Measurements from ENCODE around the gene TRIM2.

Gene TRIM2

DNA sequence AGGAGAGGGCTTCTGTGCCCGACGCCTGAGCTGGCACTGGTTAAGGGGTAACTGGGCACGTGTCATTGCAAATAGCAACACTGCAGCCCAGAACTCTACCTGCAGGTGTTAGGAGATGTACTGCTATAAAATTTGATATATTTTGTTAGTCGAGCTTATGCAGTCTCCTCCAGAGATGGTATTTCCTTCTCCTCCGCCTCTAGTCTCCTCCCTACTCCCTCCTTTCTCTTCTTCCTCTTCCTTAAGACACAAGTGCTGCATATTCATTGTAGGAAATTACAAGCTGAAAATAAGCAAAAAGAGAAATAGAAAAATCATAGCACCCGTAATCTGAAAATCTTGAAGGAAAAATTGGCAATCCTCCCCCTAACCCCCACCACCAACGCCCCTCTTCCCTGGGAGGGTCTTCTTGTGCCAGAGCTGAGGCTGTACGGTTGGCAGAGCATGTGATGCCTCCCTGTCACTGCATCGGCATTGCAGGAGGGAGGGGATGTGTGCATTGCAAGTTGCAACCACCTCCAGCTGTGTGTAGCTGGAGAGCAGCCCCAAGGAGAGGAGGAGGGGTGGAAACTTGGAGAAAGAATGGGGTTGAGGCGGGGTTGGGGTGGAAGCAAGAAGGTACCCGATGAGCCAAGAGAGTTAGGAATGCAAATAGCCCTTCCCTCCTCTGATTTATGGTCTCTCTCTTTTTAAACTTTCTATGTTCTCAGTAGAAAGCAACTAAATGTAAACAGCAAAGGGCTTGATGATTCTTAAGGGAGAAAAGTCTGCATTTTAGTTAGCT, 92.0 kb downstream of the TRIM2 start:
- no peak overlapping the region for H3K27ac ChIP-seq
- H3K36me3 ChIP-seq (ENCODE audit: insufficient read depth) = no peaks in the 10 kb centered on the region
- H3K4me2 ChIP-seq = no peak overlapping the region
- no peaks in the 10 kb centered on the region for H3K79me2 ChIP-seq (ENCODE audit: insufficient read depth, low read depth)
- no peaks in the 10 kb centered on the region for H4K20me1 ChIP-seq (ENCODE audit: insufficient read depth)
- H3K27me3 ChIP-seq (ENCODE audit: insufficient read depth, low read depth) = no peaks in the 10 kb centered on the region
- H3K4me1 ChIP-seq (ENCODE audit: low read depth, poor library complexity, severe bottlenecking) = no peaks in the 10 kb centered on the region
- no peak overlapping the region for H3K9ac ChIP-seq
- no peak overlapping the region for H2AFZ ChIP-seq (ENCODE audit: low read depth)
- H3K4me3 ChIP-seq (IDR thresholded peaks at IDR 0.05; ENCODE audit: insufficient read depth, low read depth, low read length) = no peak overlapping the region
- TF ChIP-seq, protein P1, sequence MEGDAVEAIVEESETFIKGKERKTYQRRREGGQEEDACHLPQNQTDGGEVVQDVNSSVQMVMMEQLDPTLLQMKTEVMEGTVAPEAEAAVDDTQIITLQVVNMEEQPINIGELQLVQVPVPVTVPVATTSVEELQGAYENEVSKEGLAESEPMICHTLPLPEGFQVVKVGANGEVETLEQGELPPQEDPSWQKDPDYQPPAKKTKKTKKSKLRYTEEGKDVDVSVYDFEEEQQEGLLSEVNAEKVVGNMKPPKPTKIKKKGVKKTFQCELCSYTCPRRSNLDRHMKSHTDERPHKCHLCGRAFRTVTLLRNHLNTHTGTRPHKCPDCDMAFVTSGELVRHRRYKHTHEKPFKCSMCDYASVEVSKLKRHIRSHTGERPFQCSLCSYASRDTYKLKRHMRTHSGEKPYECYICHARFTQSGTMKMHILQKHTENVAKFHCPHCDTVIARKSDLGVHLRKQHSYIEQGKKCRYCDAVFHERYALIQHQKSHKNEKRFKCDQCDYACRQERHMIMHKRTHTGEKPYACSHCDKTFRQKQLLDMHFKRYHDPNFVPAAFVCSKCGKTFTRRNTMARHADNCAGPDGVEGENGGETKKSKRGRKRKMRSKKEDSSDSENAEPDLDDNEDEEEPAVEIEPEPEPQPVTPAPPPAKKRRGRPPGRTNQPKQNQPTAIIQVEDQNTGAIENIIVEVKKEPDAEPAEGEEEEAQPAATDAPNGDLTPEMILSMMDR (conservative IDR thresholded peaks at IDR 0.05; ENCODE audit: low read depth, low read length) = no peak

DNA sequence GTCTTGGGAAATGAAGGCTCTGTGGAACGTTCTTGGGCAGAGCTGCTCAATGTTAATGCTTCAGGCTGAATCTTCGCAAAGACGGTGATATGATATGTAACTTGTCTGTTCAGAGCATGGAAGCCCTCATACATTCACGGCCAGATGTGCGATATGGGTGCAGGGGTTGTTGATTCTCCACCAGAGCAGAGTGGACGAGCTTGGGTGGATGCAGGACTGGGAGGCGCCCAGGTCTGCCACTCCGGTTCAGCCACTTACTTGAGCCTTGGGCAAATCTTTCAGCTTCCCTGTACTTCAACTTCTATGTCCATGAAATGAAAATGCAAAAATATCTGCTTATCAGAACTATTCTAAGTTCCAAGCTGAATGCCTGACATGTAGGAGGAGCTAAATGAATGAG, 92.9 kb downstream of the TRIM2 start:
- Histone ChIP-seq H3K4me2 (no peak overlapping the region), H3K4me1 (ENCODE audit: low read depth, poor library complexity, severe bottlenecking) (no peaks in the 10 kb centered on the region), H3K4me3 (IDR thresholded peaks at IDR 0.05; ENCODE audit: insufficient read depth, low read depth, low read length) (no peak overlapping the region), H3K36me3 (ENCODE audit: insufficient read depth) (no peaks in the 10 kb centered on the region), H2AFZ (ENCODE audit: low read depth) (no peak overlapping the region), H3K27ac (no peak overlapping the region), H4K20me1 (ENCODE audit: insufficient read depth) (no peaks in the 10 kb centered on the region), H3K79me2 (ENCODE audit: insufficient read depth, low read depth) (no peaks in the 10 kb centered on the region), H3K27me3 (ENCODE audit: insufficient read depth, low read depth) (no peaks in the 10 kb centered on the region), H3K9ac (no peak overlapping the region)
- TF ChIP-seq, protein P1 (conservative IDR thresholded peaks at IDR 0.05; ENCODE audit: low read depth, low read length) = no peak

DNA sequence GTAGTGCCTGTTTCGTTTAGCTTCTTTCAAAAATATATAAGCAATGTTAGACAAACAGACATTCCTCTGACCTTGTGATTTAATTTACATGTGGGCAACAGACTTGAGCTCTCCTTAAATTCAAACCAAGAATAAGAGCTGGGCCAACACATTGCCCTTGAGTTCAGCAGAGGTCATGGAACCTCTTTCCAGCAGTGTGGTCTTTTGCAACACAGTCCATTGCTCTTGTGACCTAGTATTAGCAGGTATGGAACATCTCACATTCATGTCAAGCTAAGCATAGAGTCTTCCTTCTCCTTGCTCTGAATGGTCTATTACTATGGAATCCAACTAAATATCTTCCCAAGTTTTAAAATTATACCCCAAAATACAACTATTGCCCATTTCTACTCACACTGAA, 106.5 kb downstream of the TRIM2 start:
- Histone ChIP-seq H3K4me2 (no peak overlapping the region), H2AFZ (ENCODE audit: low read depth) (no peak overlapping the region), H3K27me3 (ENCODE audit: insufficient read depth, low read depth) (no peaks in the 10 kb centered on the region), H3K27ac (no peak overlapping the region), H3K36me3 (ENCODE audit: insufficient read depth) (no peaks in the 10 kb centered on the region), H3K4me3 (IDR thresholded peaks at IDR 0.05; ENCODE audit: insufficient read depth, low read depth, low read length) (no peak overlapping the region), H3K4me1 (ENCODE audit: low read depth, poor library complexity, severe bottlenecking) (no peaks in the 10 kb centered on the region), H3K9ac (no peak overlapping the region), H4K20me1 (ENCODE audit: insufficient read depth) (no peaks in the 10 kb centered on the region), H3K79me2 (ENCODE audit: insufficient read depth, low read depth) (no peaks in the 10 kb centered on the region)
- TF ChIP-seq, protein P1 (conservative IDR thresholded peaks at IDR 0.05; ENCODE audit: low read depth, low read length) = no peak

DNA sequence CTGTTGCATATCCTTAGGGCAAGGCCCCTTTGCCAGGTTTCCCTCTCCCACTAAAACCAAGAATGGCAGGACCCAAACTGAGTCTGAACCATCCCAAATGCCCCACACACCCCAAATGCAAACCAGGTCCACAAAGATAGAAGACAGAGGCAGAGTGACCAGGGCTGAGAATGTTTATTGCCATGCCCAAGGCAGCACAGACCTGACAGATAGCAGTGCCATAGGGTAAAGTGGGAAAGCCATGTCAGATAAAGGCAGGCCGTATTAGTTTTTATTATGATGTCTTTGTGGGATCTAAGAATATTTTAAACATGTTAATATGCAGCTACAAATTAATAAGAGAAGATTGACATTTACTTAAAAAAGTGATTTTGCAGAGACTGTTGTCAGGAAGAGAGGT, 110.7 kb downstream of the TRIM2 start:
- TF ChIP-seq, protein P1 (conservative IDR thresholded peaks at IDR 0.05; ENCODE audit: low read depth, low read length) = no peak
- H4K20me1 ChIP-seq (ENCODE audit: insufficient read depth) = no peaks in the 10 kb centered on the region
- H3K4me1 ChIP-seq (ENCODE audit: low read depth, poor library complexity, severe bottlenecking) = no peaks in the 10 kb centered on the region
- no peaks in the 10 kb centered on the region for H3K79me2 ChIP-seq (ENCODE audit: insufficient read depth, low read depth)
- H3K9ac ChIP-seq = no peak overlapping the region
- no peak overlapping the region for H3K27ac ChIP-seq
- H3K27me3 ChIP-seq (ENCODE audit: insufficient read depth, low read depth) = no peaks in the 10 kb centered on the region
- H2AFZ ChIP-seq (ENCODE audit: low read depth) = no peak overlapping the region
- no peaks in the 10 kb centered on the region for H3K36me3 ChIP-seq (ENCODE audit: insufficient read depth)
- no peak overlapping the region for H3K4me3 ChIP-seq (IDR thresholded peaks at IDR 0.05; ENCODE audit: insufficient read depth, low read depth, low read length)
- H3K4me2 ChIP-seq = no peak overlapping the region
